Measurements from ENCODE around the gene USP48. TPM values are rescaled to one million over a fixed set of nuclear protein-coding genes. Genes with fewer than 3 reads are reported as not detected.
A peak's percentile ranks its signal among the peaks of the same experiment; 100 is the strongest.
"Not testable (repeated sequence)": the region's sequence is repeated elsewhere in the genome, so short reads cannot be mapped to it uniquely, and the experiment has no call there.

USP48 gene
- total RNA-seq, 2 experiments from 2014 or later, result 83.9 to 96.8 TPM

DNA sequence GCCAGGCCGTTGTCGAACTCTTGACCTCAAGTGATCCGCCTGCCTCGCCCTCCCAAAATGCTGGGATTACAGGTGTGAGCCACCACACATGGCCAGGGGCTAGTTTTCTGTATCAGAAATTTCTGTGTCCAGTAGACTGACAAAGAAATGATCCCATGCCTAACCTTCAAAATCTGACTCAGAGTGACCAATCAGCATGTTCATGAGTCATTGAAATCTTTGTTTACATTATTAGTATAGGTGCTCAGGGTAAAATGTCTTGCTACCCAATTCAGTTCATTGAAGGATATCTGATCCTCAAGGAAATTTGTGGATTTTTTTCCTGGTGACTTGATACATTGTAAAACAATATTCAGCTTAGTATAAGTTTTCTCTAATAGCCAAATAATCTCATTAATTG, 18.2 kb upstream of the USP48 start:
- ATAC-seq, result no peak
- CTCF ChIA-PET, result no interaction called here
- DNase-seq, result no peak
- Mint-ChIP-seq H3K27ac (no peak overlapping the region), H3K9me3 (ENCODE audit: low read depth) (no peaks in the 10 kb centered on the region), H3K27me3 (peaks cover 3% of the 10 kb centered on the region), H3K36me3 (no peaks in the 10 kb centered on the region), H3K4me3 (no peak overlapping the region), H3K4me1 (peaks cover 4% of the 10 kb centered on the region)

DNA sequence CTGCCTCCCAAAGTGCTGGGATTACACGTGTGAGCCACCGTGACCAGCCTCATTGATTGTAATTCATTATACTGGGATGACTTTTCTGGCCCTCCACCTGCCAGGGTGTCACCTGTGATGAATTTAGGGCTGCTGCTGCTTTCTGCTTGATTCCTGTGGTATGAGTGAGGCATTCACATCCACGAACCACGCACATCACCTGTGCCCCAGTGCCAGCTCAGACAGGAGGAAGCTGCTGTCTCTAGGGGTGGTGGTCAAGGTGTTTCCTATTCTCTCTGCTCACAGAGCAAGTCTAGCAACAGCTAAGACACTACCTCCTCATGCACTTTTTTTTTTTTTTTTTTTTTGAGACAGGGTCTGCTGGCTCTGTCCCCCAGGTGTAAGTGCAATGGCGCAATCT, 16.8 kb upstream of the USP48 start:
- Mint-ChIP-seq H3K4me1 (peaks cover 4% of the 10 kb centered on the region), H3K27ac (no peak overlapping the region), H3K27me3 (peaks cover 3% of the 10 kb centered on the region), H3K9me3 (ENCODE audit: low read depth) (peaks cover 6% of the 10 kb centered on the region), H3K4me3 (no peak overlapping the region), H3K36me3 (peaks cover 3% of the 10 kb centered on the region)
- CTCF ChIA-PET, result interaction anchor here (0.7 kb wide), 1 partner anchor 296 kb away, joined by 3 read pairs; no protein-coding TSS in a partner anchor
- DNase-seq, result no peak
- no peak for ATAC-seq

DNA sequence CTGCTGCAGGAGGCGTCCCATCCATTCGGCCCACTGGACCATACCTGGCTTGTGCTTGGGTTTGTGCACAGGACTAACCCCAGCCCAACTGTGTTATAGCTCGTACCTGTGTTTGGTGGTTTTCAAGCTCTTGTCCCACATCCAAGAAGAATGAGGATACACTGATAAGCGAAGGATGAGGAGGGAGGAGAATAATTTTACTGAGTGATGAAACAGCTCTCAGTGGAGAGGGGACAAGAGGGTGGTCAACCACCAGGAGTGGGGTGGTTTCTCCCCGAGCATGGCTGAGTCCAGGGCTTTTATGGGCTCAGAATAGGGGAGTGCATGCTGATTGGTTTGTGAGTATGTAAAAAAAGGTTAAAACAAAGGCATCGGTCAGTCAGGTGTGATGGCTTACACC, 12.1 kb upstream of the USP48 start:
- peaks cover 16% of the 10 kb centered on the region for H3K4me1 Mint-ChIP-seq
- no peaks in the 10 kb centered on the region for H3K27me3 Mint-ChIP-seq
- ATAC-seq (no peak), DNase-seq (no peak)
- H3K27ac Mint-ChIP-seq, result no peak overlapping the region
- H3K36me3 Mint-ChIP-seq, result peaks cover 6% of the 10 kb centered on the region
- CTCF ChIA-PET, result no interaction called here
- H3K4me3 Mint-ChIP-seq, result no peak overlapping the region
- H3K9me3 Mint-ChIP-seq (ENCODE audit: low read depth), result peaks cover 9% of the 10 kb centered on the region

DNA sequence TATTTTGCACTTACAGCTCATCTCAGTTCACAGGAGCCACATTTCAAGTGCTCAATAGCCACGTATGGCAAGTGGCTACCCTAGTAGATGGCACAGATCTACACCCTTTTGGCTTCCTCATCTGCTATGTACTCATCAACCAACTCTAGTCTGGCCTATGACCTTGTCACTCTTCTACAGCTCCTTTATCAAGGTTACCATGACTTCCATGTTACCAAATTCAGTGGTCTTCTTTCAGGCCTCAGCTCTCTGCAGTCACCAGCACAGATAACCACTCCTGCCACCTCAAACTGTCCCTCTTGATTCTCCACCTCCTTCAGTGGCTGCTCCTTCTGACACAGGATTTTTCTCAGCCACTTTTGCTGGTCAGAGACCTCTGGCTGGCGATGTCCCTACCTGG, 11.7 kb upstream of the USP48 start:
- H3K4me3 Mint-ChIP-seq, result no peak overlapping the region
- no peak for ATAC-seq
- no peak for DNase-seq
- peaks cover 20% of the 10 kb centered on the region for H3K4me1 Mint-ChIP-seq
- peaks cover 6% of the 10 kb centered on the region for H3K36me3 Mint-ChIP-seq
- no peak overlapping the region for H3K27ac Mint-ChIP-seq
- CTCF ChIA-PET, result no interaction called here
- peaks cover 9% of the 10 kb centered on the region for H3K9me3 Mint-ChIP-seq (ENCODE audit: low read depth)
- no peaks in the 10 kb centered on the region for H3K27me3 Mint-ChIP-seq

DNA sequence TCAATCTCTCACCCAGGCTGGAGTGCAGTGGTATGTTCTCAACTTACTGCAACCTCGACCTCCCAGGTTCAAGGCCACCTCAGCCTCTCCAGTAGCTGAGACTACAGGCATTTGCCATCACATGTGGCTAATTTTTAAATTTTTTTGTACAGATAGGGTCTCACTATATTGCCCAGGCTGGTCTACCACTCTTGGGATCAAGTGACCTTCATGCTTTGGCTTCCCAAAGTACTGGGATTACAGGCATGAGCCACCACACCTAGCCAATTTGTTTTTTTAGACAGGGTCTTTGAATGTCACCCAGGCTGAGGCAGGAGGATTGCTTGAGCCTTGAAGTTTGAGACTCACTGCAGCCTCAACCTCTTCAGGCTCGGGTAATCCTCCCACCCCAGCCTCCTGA, 10.2 kb upstream of the USP48 start:
- CTCF ChIA-PET, result no interaction called here
- Mint-ChIP-seq H3K27me3 (no peaks in the 10 kb centered on the region), H3K9me3 (ENCODE audit: low read depth) (peaks cover 9% of the 10 kb centered on the region), H3K27ac (no peak overlapping the region), H3K4me1 (peaks cover 20% of the 10 kb centered on the region), H3K36me3 (peaks cover 6% of the 10 kb centered on the region), H3K4me3 (no peak overlapping the region)
- ATAC-seq (no peak), DNase-seq (no peak)

DNA sequence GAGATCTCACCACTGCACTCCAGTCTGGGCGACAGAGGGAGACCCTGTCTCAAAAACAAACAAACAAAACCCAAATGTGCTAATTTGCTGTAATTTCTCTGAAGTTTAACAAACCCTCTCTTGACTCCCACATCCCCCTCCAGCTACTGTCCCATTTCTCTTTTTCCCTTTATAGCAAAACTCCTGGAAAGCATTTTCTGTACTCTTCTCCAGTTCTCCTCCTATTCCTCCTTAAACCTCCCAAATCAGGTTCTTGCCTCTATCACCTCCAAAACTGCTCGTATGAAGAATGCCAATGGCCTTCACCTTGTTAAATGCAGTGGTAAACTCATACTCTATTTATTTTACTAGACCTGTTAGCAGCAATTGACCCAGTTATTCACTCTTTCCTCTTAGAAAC, 3.7 kb upstream of the USP48 start:
- DNase-seq (no peak), ATAC-seq (no peak)
- H3K4me1 Mint-ChIP-seq, result peaks cover 18% of the 10 kb centered on the region
- no peaks in the 10 kb centered on the region for H3K9me3 Mint-ChIP-seq (ENCODE audit: low read depth)
- H3K27ac Mint-ChIP-seq, result no peak overlapping the region
- peaks cover 5% of the 10 kb centered on the region for H3K36me3 Mint-ChIP-seq
- H3K4me3 Mint-ChIP-seq, result no peak overlapping the region
- CTCF ChIA-PET, result no interaction called here
- H3K27me3 Mint-ChIP-seq, result peaks cover 4% of the 10 kb centered on the region

DNA sequence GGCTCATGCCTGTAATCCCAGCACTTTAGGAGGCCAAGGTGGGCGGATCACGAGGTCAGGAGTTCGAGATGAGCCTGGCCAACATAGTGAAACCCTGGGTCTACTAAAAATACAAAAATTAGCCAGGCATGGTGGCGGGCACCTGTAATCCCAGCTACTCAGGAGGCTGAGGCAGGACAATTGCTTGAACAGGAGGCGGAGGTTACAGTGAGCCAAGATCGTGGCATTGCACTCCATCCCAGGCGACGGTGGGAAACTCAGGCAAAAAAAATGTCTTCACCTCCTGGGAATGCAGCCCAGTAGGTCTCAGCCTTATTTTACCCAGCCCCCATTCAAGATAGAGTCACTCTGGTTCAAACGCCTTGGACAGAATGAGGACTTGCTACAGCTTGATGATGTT, 2.8 kb upstream of the USP48 start:
- H3K36me3 Mint-ChIP-seq; H3K27me3 Mint-ChIP-seq; H3K9me3 Mint-ChIP-seq (ENCODE audit: low read depth); H3K27ac Mint-ChIP-seq; ATAC-seq; DNase-seq; H3K4me3 Mint-ChIP-seq: not testable (repeated sequence)
- H3K4me1 Mint-ChIP-seq, result peaks cover 13% of the 10 kb centered on the region
- CTCF ChIA-PET, result interaction anchor here (0.6 kb wide), 1 partner anchor 1101 kb away, joined by 3 read pairs; no protein-coding TSS in a partner anchor

DNA sequence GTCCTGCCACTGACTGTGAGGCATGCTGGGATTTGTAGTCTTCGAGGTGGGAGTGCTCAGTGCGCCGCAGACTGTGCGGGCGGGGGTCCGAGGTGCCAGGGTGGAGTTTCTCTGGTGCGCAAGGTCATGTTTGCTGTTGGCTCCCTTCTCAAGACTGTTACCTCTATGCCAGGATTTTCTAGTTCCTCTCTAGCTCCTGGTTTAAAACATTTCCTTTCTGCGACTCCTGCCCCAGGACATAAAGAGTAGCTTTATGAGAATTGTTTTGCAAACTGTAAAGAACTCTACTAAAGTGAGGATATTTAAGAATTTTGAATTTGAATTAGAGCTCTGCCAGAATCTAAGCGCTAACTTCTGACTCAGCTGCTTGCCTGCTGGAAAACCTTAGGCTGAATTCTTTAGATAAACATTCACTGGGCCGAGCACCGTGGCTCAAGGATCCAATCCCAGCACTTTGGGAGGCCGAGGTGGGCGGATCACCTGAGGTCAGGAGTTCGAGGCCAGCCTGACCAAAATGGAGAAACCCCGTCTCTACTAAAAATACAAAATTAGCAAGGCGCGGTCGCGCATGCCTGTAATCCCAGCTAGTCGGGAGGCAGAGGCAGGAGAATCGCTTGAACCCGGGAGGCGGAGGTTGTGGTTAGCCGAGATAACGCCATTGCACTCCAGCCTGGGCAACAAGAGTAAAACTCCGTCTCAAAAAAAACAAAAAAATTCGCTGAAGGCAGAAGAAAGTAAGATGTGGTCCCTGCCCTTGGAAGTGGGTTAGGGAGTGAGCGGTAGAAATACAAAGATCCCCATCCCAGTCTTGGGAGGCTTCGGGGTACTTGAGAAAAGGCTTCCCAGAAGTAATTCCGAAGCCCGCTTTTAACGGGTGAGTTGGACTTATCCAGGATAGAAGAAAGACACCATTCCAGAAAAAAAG, 992 bp upstream of the USP48 start:
- CTCF ChIA-PET, result interaction anchor here (0.8 to 3.2 kb wide), 3 partner anchors 11 to 241 kb away, joined by 3 to 11 read pairs (median 7); no protein-coding TSS in a partner anchor
- Mint-ChIP-seq H3K9me3 (ENCODE audit: low read depth) (no peaks in the 10 kb centered on the region), H3K27ac (peak overlapping the region; percentile 100), H3K4me1 (peaks cover 23% of the 10 kb centered on the region), H3K36me3 (peaks cover 10% of the 10 kb centered on the region), H3K4me3 (peak overlapping the region; percentile 98), H3K27me3 (peaks cover 4% of the 10 kb centered on the region)
- DNase-seq (no peak), ATAC-seq (no peak)

DNA sequence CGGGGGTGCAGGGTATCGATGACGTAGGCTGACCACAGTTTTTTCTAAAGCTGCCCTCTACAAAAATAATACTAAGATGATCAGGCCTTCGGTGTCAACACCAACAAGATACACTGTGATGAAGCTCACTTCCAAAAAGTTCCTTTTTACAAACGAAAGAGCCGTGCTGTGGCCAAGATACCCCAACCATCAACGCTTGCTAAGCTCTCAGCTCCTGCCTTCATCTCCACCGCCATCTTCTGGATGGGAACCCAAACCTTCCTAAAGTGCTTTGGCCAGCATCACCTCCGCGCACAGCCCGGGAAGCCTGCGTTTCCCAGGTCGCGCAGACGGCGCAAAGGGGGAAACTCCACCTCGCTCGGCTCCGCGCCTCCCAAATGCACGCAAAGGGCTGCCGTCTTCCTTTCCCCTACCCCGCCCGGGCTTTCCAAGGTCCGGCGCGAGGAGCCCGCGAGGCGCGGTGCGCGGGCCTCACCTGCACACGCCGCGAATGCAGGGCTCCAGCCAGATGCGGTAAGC, 541 bp downstream of the USP48 start:
- Mint-ChIP-seq H3K36me3 (peaks cover 19% of the 10 kb centered on the region), H3K4me1 (peaks cover 31% of the 10 kb centered on the region), H3K9me3 (ENCODE audit: low read depth) (no peaks in the 10 kb centered on the region), H3K27ac (peak overlapping the region; percentile 100), H3K27me3 (peaks cover 4% of the 10 kb centered on the region), H3K4me3 (peak overlapping the region; percentile 98)
- ATAC-seq (peak; percentile 22), DNase-seq (peak; percentile 73)
- CTCF ChIA-PET, result interaction anchor here (0.5 to 3.2 kb wide), 7 partner anchors 9 to 1341 kb away, joined by 3 to 11 read pairs (median 3); no protein-coding TSS in a partner anchor

DNA sequence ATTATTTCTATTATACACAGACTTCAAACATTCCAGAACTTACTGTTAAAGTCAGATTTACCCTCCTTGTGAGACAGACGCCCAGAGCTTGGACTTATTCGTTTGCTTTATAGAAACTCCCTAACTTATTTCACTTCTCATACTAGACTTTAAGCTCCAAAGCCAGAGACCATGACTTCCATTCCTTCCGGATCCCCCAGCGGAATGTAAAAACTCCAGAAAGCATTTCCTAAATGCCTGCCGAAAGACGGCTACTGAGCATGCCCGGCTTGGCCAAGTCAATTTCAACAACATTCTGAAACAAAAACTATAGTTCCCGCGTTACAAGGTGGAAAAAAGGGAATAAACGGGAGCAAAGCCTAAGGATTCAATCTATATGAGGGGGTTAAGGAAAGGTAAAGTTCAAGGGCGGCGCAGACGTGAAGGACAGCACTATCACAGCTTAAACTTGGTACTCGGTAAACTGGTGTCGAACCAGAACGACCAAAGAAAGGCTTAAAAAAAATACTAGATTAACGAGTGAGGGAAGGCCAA, 1.1 kb downstream of the USP48 start:
- Mint-ChIP-seq H3K4me3 (peak overlapping the region; percentile 98), H3K27me3 (peaks cover 2% of the 10 kb centered on the region), H3K4me1 (peaks cover 36% of the 10 kb centered on the region), H3K9me3 (ENCODE audit: low read depth) (no peaks in the 10 kb centered on the region), H3K36me3 (peaks cover 21% of the 10 kb centered on the region), H3K27ac (peak overlapping the region; percentile 100)
- CTCF ChIA-PET, result interaction anchor here (0.9 to 3.2 kb wide), 5 partner anchors 9 to 242 kb away, joined by 3 to 11 read pairs (median 7); no protein-coding TSS in a partner anchor
- DNase-seq, result no peak
- peak; percentile 5 for ATAC-seq

DNA sequence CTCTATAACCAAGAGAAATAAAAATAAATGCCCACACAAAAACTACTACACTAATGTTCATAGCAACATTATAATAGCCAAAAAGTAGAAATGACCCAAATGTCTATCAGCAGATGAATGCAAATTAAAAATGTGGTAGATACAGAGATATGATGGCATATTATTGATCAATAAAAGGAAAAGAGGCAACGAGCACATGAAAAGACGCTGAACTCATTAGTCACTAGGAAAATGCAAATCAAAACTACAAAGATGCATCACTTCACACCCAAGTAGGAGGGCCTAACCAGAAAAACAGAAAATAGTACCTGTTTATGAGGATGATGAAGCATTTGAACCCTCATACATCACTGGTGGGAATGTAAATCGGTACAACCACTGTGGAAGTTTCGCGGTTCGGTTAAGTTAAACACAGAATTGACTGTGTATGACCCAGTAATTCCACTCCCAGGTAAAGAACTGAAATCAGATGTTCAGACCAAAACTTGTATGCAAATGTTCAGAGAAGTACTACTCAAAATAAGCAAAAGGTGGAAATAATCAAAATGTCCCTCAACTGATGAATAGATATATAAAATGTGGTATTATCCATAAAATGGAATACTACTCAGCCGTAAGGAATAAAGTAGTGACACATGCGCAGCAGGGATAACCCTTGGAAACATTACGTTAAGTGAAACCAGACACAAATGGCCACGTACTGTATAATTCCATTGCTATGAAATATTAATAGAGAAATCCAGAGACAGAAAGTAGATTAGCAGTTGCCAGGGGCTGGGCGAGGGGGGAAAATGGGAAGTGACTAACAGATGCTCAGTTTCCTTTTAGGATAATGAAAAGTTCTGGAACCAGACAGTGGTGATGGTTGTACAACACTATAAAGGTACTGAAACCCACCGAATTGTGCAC, 3.1 kb downstream of the USP48 start:
- H3K27ac Mint-ChIP-seq, result peak overlapping the region; percentile 82
- DNase-seq (peak; percentile 73), ATAC-seq (peak; percentile 4)
- H3K27me3 Mint-ChIP-seq, result no peaks in the 10 kb centered on the region
- H3K4me3 Mint-ChIP-seq, result peak overlapping the region; percentile 65
- CTCF ChIA-PET, result no interaction called here
- H3K9me3 Mint-ChIP-seq (ENCODE audit: low read depth), result no peaks in the 10 kb centered on the region
- H3K36me3 Mint-ChIP-seq, result peaks cover 28% of the 10 kb centered on the region
- peaks cover 52% of the 10 kb centered on the region for H3K4me1 Mint-ChIP-seq

DNA sequence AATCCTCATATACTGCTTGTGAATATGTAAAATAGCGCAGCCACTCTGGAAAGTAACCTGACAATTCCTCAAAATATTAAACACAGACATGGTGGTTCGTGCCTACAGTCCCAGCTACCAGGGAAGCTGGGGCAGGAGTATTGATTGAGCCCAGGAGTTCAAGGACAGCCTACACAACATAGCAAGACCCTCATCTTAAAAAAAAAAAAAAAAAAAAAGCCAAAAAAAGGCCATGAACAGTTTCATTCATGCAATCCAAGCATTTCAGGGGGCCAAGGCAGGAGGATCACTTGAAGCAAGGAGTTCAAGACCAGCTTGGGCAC, 4.6 kb downstream of the USP48 start:
- Mint-ChIP-seq H3K36me3 (peaks cover 28% of the 10 kb centered on the region), H3K4me3 (peak overlapping the region; percentile 21), H3K9me3 (ENCODE audit: low read depth) (no peaks in the 10 kb centered on the region), H3K4me1 (peaks cover 57% of the 10 kb centered on the region), H3K27me3 (no peaks in the 10 kb centered on the region), H3K27ac (no peak overlapping the region)
- DNase-seq (no peak), ATAC-seq (no peak)
- CTCF ChIA-PET, result no interaction called here

DNA sequence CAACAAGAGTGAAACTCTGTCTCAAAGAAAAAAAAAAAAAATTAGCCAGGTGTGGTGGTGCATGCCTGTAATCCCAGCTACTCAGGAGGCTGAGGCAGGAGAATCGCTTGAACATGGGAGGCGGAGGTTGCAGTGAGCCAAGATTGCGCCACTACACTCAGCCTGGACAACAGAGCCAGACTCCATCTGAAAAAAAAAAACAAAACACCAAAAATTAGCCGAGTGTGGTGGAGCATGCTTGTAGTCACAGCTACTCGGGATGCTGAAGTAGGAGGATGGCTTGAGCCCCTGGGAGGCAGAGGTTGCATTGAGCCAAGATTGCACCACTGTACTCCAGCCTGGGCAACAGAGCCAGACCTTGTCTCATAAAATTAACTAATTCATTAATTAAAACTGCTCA, 6.0 kb downstream of the USP48 start:
- Mint-ChIP-seq H3K36me3 (peaks cover 29% of the 10 kb centered on the region), H3K4me1 (peaks cover 65% of the 10 kb centered on the region), H3K27ac (peak overlapping the region; percentile 54)
- not testable (repeated sequence) for DNase-seq; H3K9me3 Mint-ChIP-seq (ENCODE audit: low read depth); H3K27me3 Mint-ChIP-seq; ATAC-seq; H3K4me3 Mint-ChIP-seq
- CTCF ChIA-PET, result interaction anchor here (1.2 kb wide), 1 partner anchor 15 kb away, joined by 4 read pairs; no protein-coding TSS in a partner anchor
